T-helper 1 cell treated with Interleukin-12 subunit alpha and Interleukin-12 subunit beta and Interleukin-4 antibody, amounts not matched to agents 30 ng/mL and 1 ng/mL, for 36 hours (primary cell): ENCODE data around the gene CALHM2. TPM values are rescaled to one million over a fixed set of nuclear protein-coding genes. Genes with fewer than 3 reads are reported as not detected.

Experiments
- intact Hi-C: fragments of 100-400 bp; cut with micrococcal nuclease; formaldehyde crosslinking; loops from one replicate; pipeline ENCODE4 v1.15.1; 2024
- total RNA-seq: library from RNA; stranded (reverse); gene quantifications from 2 replicates; pipeline ENCODE4 v1.2.3, GENCODE V29; 2022

Gene CALHM2
- total RNA-seq, result 67.2 and 67.3 TPM in 2 replicates

GRCh38 chr10:103451831-103452505, at the start of gene CALHM2:
Gene CALHM2 (minus strand): TSS chr10:103452370. CDS start chr10:103449941, 2,429 bp downstream.
- intact Hi-C loops, result loop anchor here (1.0 to 2.0 kb wide), 4 partner anchors 19 to 55 kb away; partner anchors contain the start of genes ATP5MK and PDCD11

DNA sequence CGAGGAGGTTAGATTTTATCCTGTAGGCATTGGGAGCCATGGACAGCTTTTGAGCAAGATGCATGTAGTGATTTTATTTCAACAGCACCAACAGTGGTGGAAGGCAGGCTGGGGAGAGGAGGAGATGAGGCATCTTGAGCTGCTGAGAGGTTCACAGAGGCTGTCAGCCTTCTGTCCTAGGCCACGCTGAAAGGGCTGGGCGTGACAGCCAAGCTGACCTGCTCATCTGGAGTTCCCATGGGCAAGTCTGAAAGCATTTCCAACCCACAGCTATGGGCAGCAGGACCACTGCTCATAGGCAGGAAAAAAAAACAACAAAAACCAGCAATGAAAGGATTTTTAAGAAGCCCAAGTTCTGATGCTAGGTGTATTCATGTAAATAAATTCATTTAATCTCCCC, 49.0 kb upstream of the CALHM2 start:
- intact Hi-C loops, result no loop called here

GRCh38 chr10:103500481-103500880, 48.3 kb upstream of the CALHM2 start:
- intact Hi-C loops, result no loop called here

- intact Hi-C loops, result no loop called here
Measured at GRCh38 chr10:103499881-103500280, 47.7 kb upstream of the CALHM2 start.

DNA sequence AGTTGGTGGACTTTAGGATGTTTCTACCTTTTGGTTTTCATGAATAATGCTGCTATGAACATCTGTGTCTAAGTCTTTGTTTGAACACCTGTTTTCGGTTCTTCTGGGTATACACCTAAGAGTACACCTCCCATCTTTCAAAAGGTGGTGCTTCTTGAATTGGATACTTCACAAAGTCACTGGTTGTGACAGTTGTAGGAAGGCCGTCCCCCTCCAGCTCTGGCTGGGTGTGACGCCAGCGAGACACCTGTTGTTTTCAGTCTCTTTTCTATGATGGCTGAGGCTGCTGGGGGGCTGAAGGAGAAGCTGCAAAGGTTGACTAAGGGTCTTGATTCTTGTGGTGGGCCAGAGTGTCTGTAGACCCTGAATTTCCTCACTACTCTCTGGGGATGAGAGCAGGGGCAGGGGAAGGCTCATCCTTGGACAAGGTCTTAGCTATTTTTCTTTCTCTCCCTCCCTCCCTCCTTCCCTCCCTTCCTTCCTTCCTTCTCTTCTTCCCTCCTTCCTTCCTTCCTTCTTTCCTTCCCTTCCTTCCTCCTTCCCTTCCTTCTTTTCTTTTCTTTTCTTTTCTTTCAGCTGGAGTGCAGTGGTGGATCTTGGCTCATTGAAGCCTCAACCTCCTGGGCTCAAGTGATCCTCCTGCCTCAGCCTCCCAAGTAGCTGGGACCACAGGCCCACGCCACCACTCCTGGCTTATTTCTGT, 46.9 kb upstream of the CALHM2 start:
- intact Hi-C loops, result no loop called here

- intact Hi-C loops, result no loop called here
Measured at GRCh38 chr10:103497161-103497915, 45.2 kb upstream of the CALHM2 start.

DNA sequence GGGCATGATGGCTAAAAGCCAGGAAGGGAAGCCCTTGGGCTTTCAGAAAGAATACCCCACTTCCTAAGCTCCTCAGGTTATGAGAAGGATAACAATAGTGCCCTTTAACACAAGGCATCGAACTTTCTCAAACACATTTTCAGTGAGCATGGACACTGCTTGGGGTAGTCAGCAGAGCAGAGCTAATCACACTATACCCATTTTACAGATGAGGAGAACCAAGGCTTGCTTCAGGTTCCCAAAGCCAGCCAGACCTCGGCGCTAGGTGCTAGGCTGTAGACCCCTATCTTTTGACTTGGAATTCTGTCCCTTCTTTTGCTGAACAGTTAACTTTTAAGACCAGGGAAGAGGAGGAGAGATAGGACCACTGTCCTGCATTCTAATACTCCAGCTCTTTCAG, 43.2 kb upstream of the CALHM2 start:
- intact Hi-C loops, result no loop called here

DNA sequence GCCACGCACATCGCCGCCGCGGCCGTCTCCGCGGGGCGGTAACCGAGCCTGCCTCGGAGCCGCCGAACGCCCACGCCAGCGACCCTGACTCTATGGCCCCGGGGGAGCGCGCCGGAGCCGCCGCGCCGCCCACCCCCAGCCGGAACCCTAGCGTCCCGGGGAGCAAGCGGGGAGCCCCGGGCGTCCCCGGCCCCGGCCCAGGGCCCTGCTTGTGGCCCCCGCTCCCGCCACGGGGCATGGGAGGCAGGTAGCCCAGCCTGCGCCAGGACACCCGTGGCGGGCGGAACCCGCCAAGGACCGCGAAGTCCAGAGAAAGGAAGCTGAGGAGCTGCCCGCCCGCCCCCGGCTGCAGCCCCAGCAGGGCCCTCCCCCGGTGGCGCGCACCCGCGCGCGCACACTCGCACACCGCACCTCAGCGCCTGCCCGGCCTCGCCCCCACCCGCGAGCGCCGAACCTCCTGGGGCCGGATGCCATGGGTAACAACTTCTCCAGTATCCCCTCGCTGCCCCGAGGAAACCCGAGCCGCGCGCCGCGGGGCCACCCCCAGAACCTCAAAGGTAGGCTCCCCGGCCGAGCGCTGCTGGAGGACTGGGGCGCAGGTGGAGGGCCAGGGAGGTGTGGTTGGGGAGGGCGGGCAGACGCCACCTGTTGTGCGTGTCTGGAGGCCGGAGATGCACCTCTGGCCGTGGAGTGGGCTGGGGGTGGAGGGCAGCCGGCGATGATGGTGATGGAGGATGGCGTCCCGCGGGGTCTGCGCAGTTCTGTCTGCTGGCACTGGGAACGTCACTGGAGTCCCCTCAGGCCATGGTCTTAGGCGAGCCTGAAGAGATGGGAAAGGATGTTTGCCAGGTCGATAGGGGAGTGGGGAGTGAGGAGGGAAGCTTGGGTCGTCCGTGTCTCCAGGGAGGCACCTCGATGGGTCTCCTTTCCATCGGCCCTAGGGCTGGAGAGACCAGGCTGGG, 42.0 kb upstream of the CALHM2 start:
- intact Hi-C loops, result loop anchor here (1.0 kb wide), 1 partner anchor 90 kb away; no protein-coding TSS in a partner anchor

DNA sequence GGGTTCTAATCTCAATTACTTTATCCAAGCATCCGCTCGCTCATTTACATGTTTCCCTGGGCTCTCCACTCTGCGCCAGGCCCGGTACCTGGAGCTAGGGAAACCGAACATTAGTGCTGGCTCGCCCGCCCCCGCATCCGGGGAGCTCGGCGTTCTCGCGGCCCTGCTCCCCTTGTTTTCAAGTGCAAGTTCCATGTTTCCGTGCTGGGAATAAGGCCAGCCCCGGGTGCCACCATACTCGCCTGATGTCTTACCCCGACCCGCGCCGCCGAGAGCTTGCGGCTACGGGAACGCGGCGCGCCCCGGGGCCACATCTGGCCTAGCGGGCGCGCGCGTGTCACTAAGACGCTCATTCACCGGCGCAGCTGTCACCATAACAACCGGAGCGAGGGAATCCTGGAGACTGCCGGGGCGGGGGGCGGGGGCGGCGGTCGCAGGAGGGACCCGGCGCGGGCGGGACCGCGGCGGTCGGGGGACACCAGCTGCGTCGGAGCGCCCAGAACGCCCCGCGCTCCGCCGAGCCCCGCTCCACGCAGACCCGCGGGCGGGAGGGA, 41.3 kb upstream of the CALHM2 start, which contains the start of gene NEURL1:
Gene NEURL1, plus strand, starts transcription at position 344 of the 554 bp plus-strand sequence. CDS start 683 bp downstream, outside the sequence.
- intact Hi-C loops, result loop anchor here (1.0 kb wide), 1 partner anchor 91 kb away; no protein-coding TSS in a partner anchor

- intact Hi-C loops, result loop anchor here (1.0 kb wide), 1 partner anchor 92 kb away; no protein-coding TSS in a partner anchor
Measured at GRCh38 chr10:103492655-103493261, 40.6 kb upstream of the CALHM2 start.

DNA sequence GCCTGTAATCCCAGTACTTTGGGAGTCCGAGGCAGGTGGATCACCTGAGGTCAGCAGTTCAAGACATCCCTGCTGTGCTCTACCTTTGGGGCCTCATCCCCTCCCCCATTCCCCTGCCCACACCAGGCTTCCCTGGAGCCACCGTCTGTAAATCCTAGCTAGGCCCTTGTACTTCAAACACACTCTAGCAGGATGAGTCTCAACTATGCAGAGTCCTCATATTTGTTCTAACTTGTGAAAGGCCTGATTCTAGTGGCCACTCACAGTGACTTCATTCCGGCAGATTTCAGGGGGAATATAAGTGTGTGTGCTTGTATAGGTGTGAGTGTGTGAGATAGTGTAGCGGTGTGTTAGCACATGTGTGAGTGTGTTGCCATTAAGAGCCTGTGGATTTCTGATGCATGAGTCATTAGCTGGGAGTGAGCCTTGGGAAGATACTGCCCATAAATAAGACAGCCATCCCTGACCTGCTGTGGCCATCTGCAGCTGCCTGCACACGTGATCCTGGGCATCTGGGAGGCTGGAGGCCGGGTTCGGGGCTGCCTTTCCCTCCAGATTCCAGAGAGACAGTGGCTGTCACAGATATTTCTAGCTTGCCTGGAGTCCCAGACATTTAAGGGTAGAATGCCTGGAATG, 39.7 kb upstream of the CALHM2 start:
- intact Hi-C loops, result no loop called here

- intact Hi-C loops, result no loop called here
Measured at GRCh38 chr10:103490986-103491314, 38.8 kb upstream of the CALHM2 start.

- intact Hi-C loops, result loop anchor here (5.0 kb wide), 1 partner anchor 415 kb away; no protein-coding TSS in a partner anchor
Measured at GRCh38 chr10:103487410-103487708, 35.2 kb upstream of the CALHM2 start.

DNA sequence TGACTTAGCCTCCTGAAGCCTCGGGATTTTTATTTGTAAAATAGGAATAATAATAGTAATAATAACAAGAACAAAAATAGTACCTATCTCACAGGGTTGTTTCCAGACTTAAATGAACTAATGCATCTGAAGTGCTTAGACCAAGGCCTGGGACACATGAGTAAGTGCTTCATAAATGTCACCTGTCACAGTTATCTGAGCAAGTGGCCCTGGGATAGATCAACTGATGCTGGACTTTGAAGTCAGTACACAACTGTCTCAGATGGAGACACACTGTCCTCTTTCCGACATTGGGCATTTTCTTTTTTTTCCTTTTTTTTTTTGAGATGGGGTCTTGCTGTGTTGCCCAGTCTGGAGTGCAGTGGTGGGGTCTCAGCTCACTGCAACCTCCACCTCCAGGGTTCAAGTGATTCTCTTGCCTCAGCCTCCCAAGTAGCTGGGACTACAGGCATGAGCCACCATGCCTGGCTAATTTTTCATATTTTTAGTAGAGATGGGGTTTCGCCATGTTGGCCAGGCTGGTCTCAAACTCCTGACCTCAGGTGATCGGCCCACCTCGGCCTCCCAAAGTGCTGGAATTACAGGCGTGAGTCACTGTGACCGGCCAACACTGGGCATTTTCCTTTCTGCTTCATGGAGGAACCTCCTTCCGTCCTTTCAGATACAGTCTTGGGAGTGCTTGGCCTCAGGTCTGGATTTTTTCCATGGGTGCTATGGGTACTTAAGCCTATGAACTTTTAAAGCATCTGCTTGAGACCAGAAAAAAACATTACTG, 34.7 kb upstream of the CALHM2 start:
- intact Hi-C loops, result loop anchor here (5.0 kb wide), 1 partner anchor 415 kb away; no protein-coding TSS in a partner anchor

- intact Hi-C loops, result loop anchor here (1.0 kb wide), 4 partner anchors 11 to 86 kb away; partner anchors contain the start of genes ATP5MK, CALHM2 and PDCD11
Measured at GRCh38 chr10:103481974-103482531, 29.9 kb upstream of the CALHM2 start.

- intact Hi-C loops, result no loop called here
Measured at GRCh38 chr10:103480521-103480920, 28.4 kb upstream of the CALHM2 start.

GRCh38 chr10:103479135-103479534, 27.0 kb upstream of the CALHM2 start, which contains the start of gene CALHM3:
Gene CALHM3 (minus strand): TSS chr10:103479240. CDS start chr10:103479032, 208 bp downstream.
- intact Hi-C loops, result no loop called here

DNA sequence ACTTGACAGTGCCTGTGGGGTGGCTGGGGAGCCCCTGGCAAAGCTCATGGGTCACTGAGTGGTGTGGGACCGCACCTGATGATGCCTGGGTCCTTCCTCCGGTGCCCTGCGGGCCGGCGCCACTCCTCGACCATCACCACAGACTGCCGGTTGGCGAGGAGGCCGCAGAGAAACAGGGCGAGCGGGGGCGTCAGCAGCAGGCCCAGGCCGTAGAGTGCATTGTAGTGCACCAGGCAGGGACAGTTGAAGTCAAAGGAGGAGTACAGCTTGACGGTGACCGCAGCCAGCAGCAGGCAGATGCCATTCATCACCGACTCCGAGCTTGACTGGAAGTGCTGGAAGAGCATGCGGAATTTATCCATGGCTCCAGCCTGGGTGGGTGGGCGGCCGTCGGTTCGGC, 26.5 kb upstream of the CALHM2 start:
- intact Hi-C loops, result no loop called here
